ENCODE results near the gene FANCB.

GRCh38 chrX:14913241-14913640, 40.4 kb upstream of the FANCB start:
- TF ChIP-seq CTCF (IDR thresholded peaks at IDR 0.05; ENCODE audit: insufficient read depth, low read length) (no peak), GABPA (IDR thresholded peaks at IDR 0.05; ENCODE audit: low read depth) (no peak)
